ENCODE data around the gene IGFBP3. TPM values are rescaled to one million over a fixed set of nuclear protein-coding genes. Genes with fewer than 3 reads are reported as not detected.

IGFBP3 gene
- total and polyA plus RNA-seq, 2 of the 13 experiments (the other 11 are each of a cell fraction or from before 2014, with no cell fraction given) = 57.5 TPM; not detected in 1

DNA sequence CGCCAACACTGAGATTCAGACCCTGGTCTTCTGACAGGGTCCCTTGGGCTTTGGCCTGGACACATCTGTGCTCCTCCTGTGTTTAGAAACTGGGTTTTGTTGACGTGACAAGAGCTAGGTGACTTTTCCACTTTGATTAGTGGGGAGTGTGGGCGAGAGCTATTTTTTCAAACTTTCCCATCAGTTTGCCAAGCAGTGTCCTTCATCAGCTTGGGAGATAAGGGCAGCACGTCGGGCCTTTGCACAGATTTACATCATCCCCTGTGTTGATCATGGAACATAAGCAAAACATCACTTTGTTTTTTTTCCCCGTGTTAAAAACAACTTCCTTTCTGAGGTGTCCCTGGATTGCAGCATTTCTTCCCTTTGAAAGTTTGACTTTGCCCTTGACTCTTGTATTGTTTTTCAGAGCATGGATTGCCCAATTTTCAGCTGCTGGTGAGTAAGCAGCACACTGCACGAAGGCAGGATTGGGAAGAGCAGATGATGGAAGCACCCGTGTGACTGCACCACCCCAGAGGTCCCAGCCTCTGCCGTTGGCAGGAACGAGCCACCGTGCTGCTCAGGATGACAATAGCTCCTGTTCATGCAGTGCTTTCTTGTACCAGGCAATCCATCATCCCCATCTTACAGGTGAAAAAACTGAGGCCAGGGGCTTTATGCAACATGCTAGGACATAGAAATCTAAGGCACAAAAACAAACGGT lies 39.2 kb downstream of the IGFBP3 start (continued):
- TF ChIP-seq DZIP1 (CRISPR knock-in tag; IDR thresholded peaks at IDR 0.05) = no peak
- no peak for TF ChIP-seq ATRX (CRISPR knock-in tag; IDR thresholded peaks at IDR 0.05; ENCODE audit: borderline replicate concordance)
- TF ChIP-seq FOSL2 (CRISPR knock-in tag; IDR thresholded peaks at IDR 0.05) = peak; percentile 98
- no peak for TF ChIP-seq ZNF530 (CRISPR knock-in tag; IDR thresholded peaks at IDR 0.05; ENCODE audit: low read depth)
- TF ChIP-seq PAWR (CRISPR knock-in tag; IDR thresholded peaks at IDR 0.05; ENCODE audit: borderline replicate concordance) = peak; percentile 96; the same call in 1 of the 2 replicates
- no peak for TF ChIP-seq MLLT10 (CRISPR knock-in tag; IDR thresholded peaks at IDR 0.05)
- TF ChIP-seq, protein P1, sequence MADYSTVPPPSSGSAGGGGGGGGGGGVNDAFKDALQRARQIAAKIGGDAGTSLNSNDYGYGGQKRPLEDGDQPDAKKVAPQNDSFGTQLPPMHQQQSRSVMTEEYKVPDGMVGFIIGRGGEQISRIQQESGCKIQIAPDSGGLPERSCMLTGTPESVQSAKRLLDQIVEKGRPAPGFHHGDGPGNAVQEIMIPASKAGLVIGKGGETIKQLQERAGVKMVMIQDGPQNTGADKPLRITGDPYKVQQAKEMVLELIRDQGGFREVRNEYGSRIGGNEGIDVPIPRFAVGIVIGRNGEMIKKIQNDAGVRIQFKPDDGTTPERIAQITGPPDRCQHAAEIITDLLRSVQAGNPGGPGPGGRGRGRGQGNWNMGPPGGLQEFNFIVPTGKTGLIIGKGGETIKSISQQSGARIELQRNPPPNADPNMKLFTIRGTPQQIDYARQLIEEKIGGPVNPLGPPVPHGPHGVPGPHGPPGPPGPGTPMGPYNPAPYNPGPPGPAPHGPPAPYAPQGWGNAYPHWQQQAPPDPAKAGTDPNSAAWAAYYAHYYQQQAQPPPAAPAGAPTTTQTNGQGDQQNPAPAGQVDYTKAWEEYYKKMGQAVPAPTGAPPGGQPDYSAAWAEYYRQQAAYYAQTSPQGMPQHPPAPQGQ (CRISPR knock-in tag; IDR thresholded peaks at IDR 0.05; ENCODE audit: borderline replicate concordance) = peak; percentile 93; the same call in 1 of the 2 replicates
- TF ChIP-seq ZNF703 (CRISPR knock-in tag; IDR thresholded peaks at IDR 0.05; ENCODE audit: borderline replicate concordance) = peak; percentile 93
- TF ChIP-seq KDM5A (IDR thresholded peaks at IDR 0.05; ENCODE audit: borderline replicate concordance, low read length) = peak; percentile 30; the same call in 1 of the 2 replicates
- TF ChIP-seq PRPF4 (IDR thresholded peaks at IDR 0.05; ENCODE audit: low read depth, low read length, poor library complexity, severe bottlenecking) = no peak
- no peak for TF ChIP-seq ZNF83 (CRISPR knock-in tag; IDR thresholded peaks at IDR 0.05; ENCODE audit: borderline replicate concordance)
- TF ChIP-seq, protein P2, sequence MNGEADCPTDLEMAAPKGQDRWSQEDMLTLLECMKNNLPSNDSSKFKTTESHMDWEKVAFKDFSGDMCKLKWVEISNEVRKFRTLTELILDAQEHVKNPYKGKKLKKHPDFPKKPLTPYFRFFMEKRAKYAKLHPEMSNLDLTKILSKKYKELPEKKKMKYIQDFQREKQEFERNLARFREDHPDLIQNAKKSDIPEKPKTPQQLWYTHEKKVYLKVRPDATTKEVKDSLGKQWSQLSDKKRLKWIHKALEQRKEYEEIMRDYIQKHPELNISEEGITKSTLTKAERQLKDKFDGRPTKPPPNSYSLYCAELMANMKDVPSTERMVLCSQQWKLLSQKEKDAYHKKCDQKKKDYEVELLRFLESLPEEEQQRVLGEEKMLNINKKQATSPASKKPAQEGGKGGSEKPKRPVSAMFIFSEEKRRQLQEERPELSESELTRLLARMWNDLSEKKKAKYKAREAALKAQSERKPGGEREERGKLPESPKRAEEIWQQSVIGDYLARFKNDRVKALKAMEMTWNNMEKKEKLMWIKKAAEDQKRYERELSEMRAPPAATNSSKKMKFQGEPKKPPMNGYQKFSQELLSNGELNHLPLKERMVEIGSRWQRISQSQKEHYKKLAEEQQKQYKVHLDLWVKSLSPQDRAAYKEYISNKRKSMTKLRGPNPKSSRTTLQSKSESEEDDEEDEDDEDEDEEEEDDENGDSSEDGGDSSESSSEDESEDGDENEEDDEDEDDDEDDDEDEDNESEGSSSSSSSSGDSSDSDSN (CRISPR knock-in tag; IDR thresholded peaks at IDR 0.05) = peak; percentile 83
- TF ChIP-seq CAMTA2 (CRISPR knock-in tag; IDR thresholded peaks at IDR 0.05; ENCODE audit: borderline replicate concordance) = no peak
- TF ChIP-seq SSRP1 (CRISPR knock-in tag; IDR thresholded peaks at IDR 0.05) = peak; percentile 77; the same call in 1 of the 2 replicates
- peak; percentile 98 for TF ChIP-seq MEF2D (CRISPR knock-in tag; IDR thresholded peaks at IDR 0.05)
- peak; percentile 78; the same call in 1 of the 2 replicates for TF ChIP-seq ZNF589 (CRISPR knock-in tag; conservative IDR thresholded peaks at IDR 0.05)
- TF ChIP-seq GATAD1 (CRISPR knock-in tag; IDR thresholded peaks at IDR 0.05) = peak; percentile 76
- TF ChIP-seq ZNF777 (CRISPR knock-in tag; IDR thresholded peaks at IDR 0.05) = peak; percentile 28; the same call in 1 of the 2 replicates
- TF ChIP-seq PITX1 (CRISPR knock-in tag; IDR thresholded peaks at IDR 0.05) = peak; percentile 96
- no peak; the same call in 1 of the 2 replicates for TF ChIP-seq MTERF4 (CRISPR knock-in tag; IDR thresholded peaks at IDR 0.05)
- no peak for TF ChIP-seq SUZ12 (IDR thresholded peaks at IDR 0.05; ENCODE audit: low read depth, low read length)

Measured in HepG2 (cell line).